ENCODE data around the gene SPESP1.

SPESP1 gene

DNA sequence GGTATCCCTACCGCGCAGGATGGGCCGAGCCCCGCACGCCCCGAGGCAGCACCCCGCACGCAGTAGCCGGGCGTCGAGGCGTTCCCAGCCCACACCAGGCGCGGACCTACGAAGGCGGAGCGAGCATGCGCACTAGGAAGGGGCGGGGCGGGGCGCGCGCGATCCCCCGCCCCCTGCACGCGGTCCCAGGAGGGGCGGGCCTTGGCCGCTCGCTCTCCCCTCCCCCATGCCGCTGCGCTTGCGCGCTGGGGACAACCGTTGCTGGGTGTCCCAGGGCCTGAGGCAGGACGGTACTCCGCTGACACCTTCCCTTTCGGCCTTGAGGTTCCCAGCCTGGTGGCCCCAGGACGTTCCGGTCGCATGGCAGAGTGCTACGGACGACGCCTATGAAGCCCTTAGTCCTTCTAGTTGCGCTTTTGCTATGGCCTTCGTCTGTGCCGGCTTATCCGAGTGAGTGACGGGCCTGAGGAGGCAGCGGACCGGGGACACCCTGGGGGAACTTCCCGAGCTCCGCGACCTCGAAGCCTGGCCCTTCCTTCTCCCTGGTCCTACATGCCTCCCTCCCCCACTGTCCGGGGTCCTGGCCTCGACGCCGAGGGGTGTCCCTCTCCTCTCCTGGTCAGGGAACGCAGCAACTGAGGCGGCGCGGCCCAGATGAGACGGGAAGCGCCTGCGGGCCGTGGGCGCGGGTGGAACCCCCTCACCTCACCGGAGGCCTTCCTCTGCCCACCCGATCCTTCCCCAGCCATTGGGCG lies at the start of gene SPESP1:
Gene SPESP1 (plus strand): TSS at position 258 of the 755 bp plus-strand sequence. CDS start 129 bp downstream, at position 387.
- H3K4me3 ChIP-seq (replicated peaks in 1 of 2; ENCODE audit: low read depth in 2 of 2, low read length in 2 of 2) = peak within 1 kb of the TSS; percentile 51 to 55
- TF ChIP-seq, protein P1, sequence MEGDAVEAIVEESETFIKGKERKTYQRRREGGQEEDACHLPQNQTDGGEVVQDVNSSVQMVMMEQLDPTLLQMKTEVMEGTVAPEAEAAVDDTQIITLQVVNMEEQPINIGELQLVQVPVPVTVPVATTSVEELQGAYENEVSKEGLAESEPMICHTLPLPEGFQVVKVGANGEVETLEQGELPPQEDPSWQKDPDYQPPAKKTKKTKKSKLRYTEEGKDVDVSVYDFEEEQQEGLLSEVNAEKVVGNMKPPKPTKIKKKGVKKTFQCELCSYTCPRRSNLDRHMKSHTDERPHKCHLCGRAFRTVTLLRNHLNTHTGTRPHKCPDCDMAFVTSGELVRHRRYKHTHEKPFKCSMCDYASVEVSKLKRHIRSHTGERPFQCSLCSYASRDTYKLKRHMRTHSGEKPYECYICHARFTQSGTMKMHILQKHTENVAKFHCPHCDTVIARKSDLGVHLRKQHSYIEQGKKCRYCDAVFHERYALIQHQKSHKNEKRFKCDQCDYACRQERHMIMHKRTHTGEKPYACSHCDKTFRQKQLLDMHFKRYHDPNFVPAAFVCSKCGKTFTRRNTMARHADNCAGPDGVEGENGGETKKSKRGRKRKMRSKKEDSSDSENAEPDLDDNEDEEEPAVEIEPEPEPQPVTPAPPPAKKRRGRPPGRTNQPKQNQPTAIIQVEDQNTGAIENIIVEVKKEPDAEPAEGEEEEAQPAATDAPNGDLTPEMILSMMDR (IDR thresholded peaks at IDR 0.05; ENCODE audit: low read depth, low read length) = no peak
- DNase-seq (ENCODE audit: low read depth in 2 of 2) = peak; percentile 49 to 75

DNA sequence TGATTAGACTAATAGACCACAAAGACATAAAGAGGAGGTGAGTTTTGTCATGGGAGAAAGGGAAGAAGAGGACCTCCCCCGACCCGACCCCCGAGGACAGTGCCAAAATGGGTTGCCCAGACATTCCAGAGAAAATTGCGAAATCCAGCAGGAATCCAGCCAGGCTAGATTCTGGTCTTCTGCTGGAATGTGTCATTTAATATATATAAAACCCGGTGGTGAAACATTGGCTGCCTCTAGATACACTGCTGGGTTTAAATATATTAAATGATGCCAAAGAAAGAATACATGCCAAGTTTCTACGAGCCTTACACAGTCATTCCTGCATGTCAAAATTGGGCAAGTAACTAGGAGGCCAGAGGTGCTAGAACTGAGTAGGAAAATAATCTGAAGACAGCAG lies 45.3 kb upstream of the SPESP1 start:
- peak; percentile 35 to 92 for DNase-seq (ENCODE audit: low read depth in 2 of 2)
- no peak overlapping the region for H3K4me3 ChIP-seq (replicated peaks in 1 of 2; ENCODE audit: low read depth in 2 of 2, low read length in 2 of 2)
- TF ChIP-seq, protein P1 (IDR thresholded peaks at IDR 0.05; ENCODE audit: low read depth, low read length) = no peak

DNA sequence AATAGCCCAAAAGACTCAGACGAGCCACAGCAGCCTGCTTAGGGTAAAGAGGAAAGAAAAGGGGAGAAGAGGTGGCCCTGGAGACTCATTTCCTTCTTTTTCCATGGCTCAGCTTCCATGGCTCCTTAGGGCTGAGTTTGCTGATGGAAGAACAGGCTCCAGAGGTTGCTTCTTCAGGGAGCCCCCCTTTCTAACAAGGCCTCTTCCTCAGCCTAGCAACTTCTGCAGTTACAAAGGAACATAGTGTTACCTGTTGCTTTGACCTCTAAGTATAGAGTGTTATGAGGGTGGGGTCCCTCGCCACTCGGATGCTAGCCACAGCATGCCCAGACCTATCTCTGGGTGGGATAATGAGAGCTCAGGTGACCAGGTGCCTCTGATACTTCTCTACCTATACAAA lies 43.2 kb upstream of the SPESP1 start:
- DNase-seq (ENCODE audit: low read depth in 2 of 2) = no peak
- no peak overlapping the region for H3K4me3 ChIP-seq (replicated peaks in 1 of 2; ENCODE audit: low read depth in 2 of 2, low read length in 2 of 2)
- TF ChIP-seq, protein P1 (IDR thresholded peaks at IDR 0.05; ENCODE audit: low read depth, low read length) = no peak

DNA sequence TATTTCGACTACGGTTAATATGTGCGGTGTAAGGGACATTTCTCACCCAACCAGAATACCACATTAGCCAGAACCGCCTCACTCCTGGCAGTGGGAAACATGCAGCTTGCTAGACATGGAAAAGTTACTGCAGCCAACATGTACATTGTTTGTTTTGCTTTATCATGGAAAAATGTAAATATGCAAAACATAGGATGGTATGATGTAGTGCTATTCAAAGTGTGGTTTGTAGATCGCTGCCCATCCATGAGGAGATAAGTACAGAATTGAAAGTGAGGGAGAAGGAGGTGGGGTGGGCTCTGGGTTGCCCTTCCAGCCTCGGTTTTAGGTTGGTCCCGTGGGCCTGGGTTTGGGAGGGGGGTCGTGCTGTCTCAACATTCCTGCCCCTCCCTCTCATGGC lies 42.5 kb upstream of the SPESP1 start:
- DNase-seq (ENCODE audit: low read depth in 2 of 2) = no peak
- TF ChIP-seq, protein P1 (IDR thresholded peaks at IDR 0.05; ENCODE audit: low read depth, low read length) = no peak
- H3K4me3 ChIP-seq (replicated peaks in 1 of 2; ENCODE audit: low read depth in 2 of 2, low read length in 2 of 2) = no peak overlapping the region

DNA sequence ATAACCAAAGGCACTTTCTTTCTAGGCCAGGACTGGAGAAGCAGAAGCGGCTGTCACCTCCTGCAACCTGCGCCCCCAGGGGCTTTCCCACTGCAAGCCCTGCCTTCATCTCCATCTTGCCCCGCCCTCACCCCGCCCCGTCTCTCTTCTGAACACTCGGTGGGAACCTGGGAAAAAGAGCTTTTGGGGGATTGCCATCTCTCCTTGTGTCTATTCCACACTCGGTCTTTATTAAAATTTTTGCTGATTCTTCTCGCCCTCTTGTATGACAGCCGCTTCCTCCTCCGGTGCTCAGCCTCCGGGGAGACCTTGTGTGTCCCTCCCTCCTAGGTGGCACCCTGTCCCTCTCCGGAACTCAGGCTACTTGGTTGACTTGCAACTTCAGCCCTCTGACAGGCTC lies 41.9 kb upstream of the SPESP1 start:
- TF ChIP-seq, protein P1 (IDR thresholded peaks at IDR 0.05; ENCODE audit: low read depth, low read length) = no peak
- no peak overlapping the region for H3K4me3 ChIP-seq (replicated peaks in 1 of 2; ENCODE audit: low read depth in 2 of 2, low read length in 2 of 2)
- DNase-seq (ENCODE audit: low read depth in 2 of 2) = no peak

DNA sequence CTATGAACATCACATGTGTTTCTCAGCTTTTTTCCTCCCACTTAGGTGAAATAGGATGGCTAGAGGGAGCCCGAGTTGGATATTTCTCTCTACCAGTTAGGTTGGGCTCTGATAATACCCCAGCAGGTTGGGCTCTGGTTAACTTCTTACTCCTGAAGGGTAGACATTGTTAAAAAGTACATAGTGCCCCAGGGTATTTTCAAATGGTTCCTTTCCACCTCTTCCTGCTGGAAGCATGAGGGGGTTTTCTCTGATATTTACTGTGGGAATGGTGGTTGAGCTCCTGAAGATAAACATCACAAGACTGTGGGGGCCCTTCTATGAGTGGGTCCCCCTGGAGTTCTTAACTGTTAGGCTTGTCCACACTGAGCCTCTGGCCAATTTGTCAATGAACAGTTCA lies 36.1 kb upstream of the SPESP1 start:
- DNase-seq (ENCODE audit: low read depth in 2 of 2) = no peak
- H3K4me3 ChIP-seq (replicated peaks in 1 of 2; ENCODE audit: low read depth in 2 of 2, low read length in 2 of 2) = no peak overlapping the region
- TF ChIP-seq, protein P1 (IDR thresholded peaks at IDR 0.05; ENCODE audit: low read depth, low read length) = no peak

DNA sequence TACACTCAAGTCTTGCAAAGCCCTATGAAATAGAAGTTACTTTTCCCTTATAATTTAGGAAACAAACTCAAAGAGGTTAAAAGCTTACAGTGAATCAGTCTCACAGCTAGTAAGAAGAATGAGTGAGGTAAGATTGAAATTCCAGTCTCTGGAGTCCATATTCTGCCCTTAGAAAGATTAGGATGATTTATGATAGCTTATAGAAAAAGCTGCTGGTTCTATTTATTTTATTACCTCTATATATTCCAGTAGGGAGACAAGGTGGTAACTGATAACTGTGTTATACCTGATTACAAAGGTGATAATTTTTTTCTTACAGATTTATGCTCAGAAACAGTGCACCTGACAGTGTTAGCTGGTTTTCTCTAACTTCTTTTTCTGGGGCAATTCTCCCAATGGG lies 34.1 kb upstream of the SPESP1 start:
- TF ChIP-seq, protein P1 (IDR thresholded peaks at IDR 0.05; ENCODE audit: low read depth, low read length) = no peak
- no peak overlapping the region for H3K4me3 ChIP-seq (replicated peaks in 1 of 2; ENCODE audit: low read depth in 2 of 2, low read length in 2 of 2)
- DNase-seq (ENCODE audit: low read depth in 2 of 2) = no peak

Data from cardiac fibroblast (primary cell).